BJ (cell line): ENCODE data around the gene CTDSP2. TPM values are rescaled to one million over a fixed set of nuclear protein-coding genes. Genes with fewer than 3 reads are reported as not detected.
"Not testable (repeated sequence)": the region's sequence is repeated elsewhere in the genome, so short reads cannot be mapped to it uniquely, and the experiment has no call there.

Experiments
- CTCF ChIA-PET: fragments of 350-600 bp; formaldehyde crosslinking; extraction: SDS; loops from one replicate; lab custom pipeline; 2021; ENCODE audit warnings: antibody characterized with exemption, inconsistent platforms; lab: Yijun Ruan, JAX
- POLR2A ChIA-PET: fragments of 300-600 bp; sonication (Branson Sonifier 250); formaldehyde crosslinking; extraction: SDS; loops from one replicate; lab custom pipeline; 2021; ENCODE audit warnings: antibody characterized with exemption; lab: Charles Lee
- DNase-seq: peaks from one replicate; pipeline ENCODE4 v3.0.0-alpha.2; 2011; ENCODE audit warnings: low read depth
- H3K27me3 ChIP-seq: 2 replicates; pipeline ENCODE4 v1.6.0; 2011; ENCODE audit warnings: low read length; ENCODE audit not compliant: control insufficient read depth, insufficient read depth
- H3K36me3 ChIP-seq: 2 replicates; pipeline ENCODE4 v1.5.1; 2011; ENCODE audit warnings: low read length; ENCODE audit not compliant: control insufficient read depth, insufficient read depth
- H3K4me3 ChIP-seq: 2 replicates; pipeline ENCODE4 v1.5.1; 2011; ENCODE audit warnings: low read depth, mild to moderate bottlenecking, control low read depth, low read length
- polyA plus RNA-seq: library from polyadenylated mRNA; depleted of rRNA; stranded (reverse); fragments of >200 nt; gene quantifications from 2 replicates; pipeline ENCODE4 v1.2.3, GENCODE V29; 2011
- TF ChIP-seq, protein P1 (sequence below): IDR thresholded peaks from 2 replicates; pipeline ENCODE4 v1.5.1; 2011; ENCODE audit warnings: low read depth, mild to moderate bottlenecking, control low read depth, inconsistent platforms, low read length, moderate library complexity; ENCODE audit not compliant: insufficient read depth

Gene CTDSP2
- polyA plus RNA-seq, 1 experiment: 284 TPM

DNA sequence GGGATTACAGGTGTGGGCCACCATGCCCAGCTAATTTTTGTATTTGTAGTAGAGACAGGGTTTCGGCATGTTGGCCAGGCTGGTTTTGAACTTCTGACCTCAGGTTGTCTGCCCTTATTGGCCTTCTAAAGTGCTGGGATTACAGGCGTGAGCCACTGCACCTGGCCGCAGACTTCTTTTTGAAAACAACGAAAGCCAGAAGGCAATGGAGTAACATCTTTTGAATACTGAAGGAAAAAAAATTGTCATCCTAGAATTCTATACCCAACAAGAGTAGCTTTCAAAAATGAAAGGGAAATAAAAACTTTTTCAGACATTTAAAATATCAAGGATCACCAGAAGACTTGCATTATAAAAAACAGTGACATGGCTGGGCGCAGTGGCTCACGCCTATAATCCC is 38.7 kb upstream of the CTDSP2 start:
- POLR2A ChIA-PET: no interaction called here
- H3K36me3 ChIP-seq: no peaks in the 10 kb centered on the region
- H3K4me3 ChIP-seq: no peak overlapping the region
- no peaks in the 10 kb centered on the region for H3K27me3 ChIP-seq
- TF ChIP-seq, protein P1, sequence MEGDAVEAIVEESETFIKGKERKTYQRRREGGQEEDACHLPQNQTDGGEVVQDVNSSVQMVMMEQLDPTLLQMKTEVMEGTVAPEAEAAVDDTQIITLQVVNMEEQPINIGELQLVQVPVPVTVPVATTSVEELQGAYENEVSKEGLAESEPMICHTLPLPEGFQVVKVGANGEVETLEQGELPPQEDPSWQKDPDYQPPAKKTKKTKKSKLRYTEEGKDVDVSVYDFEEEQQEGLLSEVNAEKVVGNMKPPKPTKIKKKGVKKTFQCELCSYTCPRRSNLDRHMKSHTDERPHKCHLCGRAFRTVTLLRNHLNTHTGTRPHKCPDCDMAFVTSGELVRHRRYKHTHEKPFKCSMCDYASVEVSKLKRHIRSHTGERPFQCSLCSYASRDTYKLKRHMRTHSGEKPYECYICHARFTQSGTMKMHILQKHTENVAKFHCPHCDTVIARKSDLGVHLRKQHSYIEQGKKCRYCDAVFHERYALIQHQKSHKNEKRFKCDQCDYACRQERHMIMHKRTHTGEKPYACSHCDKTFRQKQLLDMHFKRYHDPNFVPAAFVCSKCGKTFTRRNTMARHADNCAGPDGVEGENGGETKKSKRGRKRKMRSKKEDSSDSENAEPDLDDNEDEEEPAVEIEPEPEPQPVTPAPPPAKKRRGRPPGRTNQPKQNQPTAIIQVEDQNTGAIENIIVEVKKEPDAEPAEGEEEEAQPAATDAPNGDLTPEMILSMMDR: no peak
- CTCF ChIA-PET: no interaction called here
- no peak for DNase-seq

DNA sequence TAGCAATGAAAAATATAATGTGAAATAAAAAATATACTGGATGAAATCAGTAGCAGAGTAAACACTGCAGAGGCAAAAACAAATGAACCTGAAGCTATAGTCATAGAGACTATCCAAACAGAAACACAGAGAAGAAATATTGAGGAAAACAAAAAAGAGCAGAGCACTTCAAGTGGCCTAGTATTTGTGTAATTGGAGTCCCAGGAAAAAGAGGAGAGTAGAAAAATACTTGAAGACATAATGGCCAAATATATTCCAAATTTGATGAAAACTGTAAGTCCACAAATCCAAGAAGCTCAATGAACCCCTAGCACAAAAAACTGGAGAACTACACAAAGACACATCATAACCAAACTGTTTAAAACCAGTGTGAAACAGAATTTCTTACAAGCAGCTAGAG is 37.2 kb upstream of the CTDSP2 start:
- ChIA-PET POLR2A (no interaction called here), CTCF (no interaction called here)
- Histone ChIP-seq H3K27me3 (no peaks in the 10 kb centered on the region), H3K4me3 (no peak overlapping the region), H3K36me3 (no peaks in the 10 kb centered on the region)
- DNase-seq: no peak
- TF ChIP-seq, protein P1: no peak

GRCh38 chr12:57883057-57883456 is 36.5 kb upstream of the CTDSP2 start:
- no peaks in the 10 kb centered on the region for H3K36me3 ChIP-seq
- no peaks in the 10 kb centered on the region for H3K27me3 ChIP-seq
- POLR2A ChIA-PET: no interaction called here
- no peak for DNase-seq
- CTCF ChIA-PET: no interaction called here
- H3K4me3 ChIP-seq: no peak overlapping the region
- TF ChIP-seq, protein P1: no peak

DNA sequence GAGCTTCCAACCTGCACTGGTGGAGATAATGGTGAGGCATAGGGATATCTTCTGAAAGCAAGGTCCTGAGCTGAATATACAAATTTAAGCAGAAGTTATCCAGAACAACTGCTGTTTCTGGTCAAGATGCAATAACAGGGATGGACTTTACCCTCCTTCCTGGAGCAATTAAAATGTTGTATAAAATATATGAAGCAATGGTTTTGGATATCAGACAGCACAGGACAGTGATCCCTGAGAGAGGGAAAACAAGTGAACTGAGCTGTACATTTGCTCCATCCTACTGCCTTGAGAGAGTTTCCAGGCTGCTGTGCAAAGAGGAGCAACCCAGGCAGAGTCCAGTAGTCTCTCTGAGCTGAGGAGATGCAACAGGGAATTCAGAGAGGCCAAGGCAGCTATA is 36.0 kb upstream of the CTDSP2 start:
- TF ChIP-seq, protein P1: no peak
- DNase-seq: no peak
- POLR2A ChIA-PET: no interaction called here
- Histone ChIP-seq H3K27me3 (no peaks in the 10 kb centered on the region), H3K36me3 (no peaks in the 10 kb centered on the region), H3K4me3 (no peak overlapping the region)
- CTCF ChIA-PET: no interaction called here

GRCh38 chr12:57881475-57881874 is 34.9 kb upstream of the CTDSP2 start:
- TF ChIP-seq, protein P1: no peak
- Histone ChIP-seq H3K36me3 (no peaks in the 10 kb centered on the region), H3K4me3 (no peak overlapping the region), H3K27me3 (no peaks in the 10 kb centered on the region)
- POLR2A ChIA-PET: no interaction called here
- DNase-seq: no peak
- CTCF ChIA-PET: interaction anchor here (0.9 to 1.7 kb wide), 2 partner anchors 12 to 44 kb away, joined by 3 to 4 read pairs; no protein-coding TSS in a partner anchor

DNA sequence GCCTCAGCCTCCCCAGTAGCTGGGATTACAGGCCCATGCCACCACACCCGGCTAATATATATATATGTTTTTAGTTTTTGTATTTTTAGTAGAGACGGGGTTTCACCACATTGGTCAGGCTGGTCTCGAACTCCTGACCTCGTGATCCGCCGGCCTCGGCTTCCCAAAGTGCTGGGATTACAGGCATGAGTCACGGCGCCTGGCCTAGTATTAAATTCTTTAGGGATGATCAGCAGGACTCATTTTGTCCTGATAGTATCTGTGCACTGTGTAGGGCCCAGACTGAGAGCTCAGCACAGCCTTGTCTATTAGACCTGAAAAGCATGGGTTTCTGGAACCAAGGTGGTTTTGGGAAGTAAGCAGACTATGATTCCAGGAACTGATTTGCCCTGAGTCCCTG is 34.5 kb upstream of the CTDSP2 start:
- H3K4me3 ChIP-seq, DNase-seq, POLR2A ChIA-PET, H3K27me3 ChIP-seq, H3K36me3 ChIP-seq: not testable (repeated sequence)
- CTCF ChIA-PET: interaction anchor here (0.9 to 1.7 kb wide), 3 partner anchors 11 to 78 kb away, joined by 3 to 4 read pairs (median 3); no protein-coding TSS in a partner anchor
